Fibroblast of gingiva (primary cell): ENCODE measurements around the gene HOXA6.

Source experiments
- DNase-seq: peaks from one replicate; pipeline ENCODE4 v3.0.0-alpha.2; 2011; ENCODE audit warnings: low read depth

The HOXA6 gene

GRCh38 chr7:27095897-27096767 is 51.4 kb downstream of the HOXA6 start, which contains the start of gene HOXA1:
Gene HOXA1 (minus strand): TSS chr7:27096000. CDS start chr7:27095912, 88 bp downstream.
- peak; percentile 42 for DNase-seq
